CD4-positive, alpha-beta T cell treated with Interleukin-2 at 100 ng/mL for 4 hours (primary cell): Measurements from ENCODE around the gene SLC4A1.

Experiments
- DNase-seq: peaks from one replicate; pipeline ENCODE4 v3.0.0-alpha.2; 2020; ENCODE audit warnings: low spot score

Gene SLC4A1

DNA sequence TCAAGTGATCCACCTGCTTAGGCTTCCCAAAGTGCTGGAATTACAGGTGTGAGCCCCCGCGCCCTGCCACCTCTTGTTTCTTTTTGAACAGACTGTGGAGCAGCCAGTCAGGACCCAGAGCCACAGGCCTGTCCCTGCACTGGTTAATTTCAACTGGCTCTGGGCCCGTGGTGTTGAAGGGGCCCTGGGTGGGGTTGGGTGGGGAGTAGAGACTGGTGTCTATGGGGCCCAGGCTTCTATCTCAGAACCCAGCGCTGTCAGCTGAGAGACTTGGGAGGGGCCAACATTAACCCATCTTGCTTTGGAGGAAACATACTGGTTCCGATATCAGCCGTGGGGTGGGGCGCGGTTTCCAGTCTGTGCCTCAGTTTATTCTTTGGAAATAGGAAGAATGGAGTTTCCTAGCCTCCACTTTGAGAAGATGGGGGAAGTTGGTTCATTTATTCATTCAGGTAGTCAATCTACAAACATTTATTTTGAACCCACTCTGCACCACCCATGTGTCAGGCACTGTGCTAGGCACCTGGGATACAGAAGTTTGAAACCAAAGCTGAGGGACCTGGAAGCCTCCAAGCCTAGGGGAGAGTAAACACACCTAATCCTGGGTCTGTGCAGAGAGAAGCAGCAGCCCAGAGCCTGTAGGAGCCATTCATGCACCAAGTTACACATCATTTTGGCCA, 15.5 kb upstream of the SLC4A1 start:
- DNase-seq = no peak

- DNase-seq = no peak
These were observed 14.3 kb upstream of the SLC4A1 start for GRCh38 chr17:44282264-44282663.

DNA sequence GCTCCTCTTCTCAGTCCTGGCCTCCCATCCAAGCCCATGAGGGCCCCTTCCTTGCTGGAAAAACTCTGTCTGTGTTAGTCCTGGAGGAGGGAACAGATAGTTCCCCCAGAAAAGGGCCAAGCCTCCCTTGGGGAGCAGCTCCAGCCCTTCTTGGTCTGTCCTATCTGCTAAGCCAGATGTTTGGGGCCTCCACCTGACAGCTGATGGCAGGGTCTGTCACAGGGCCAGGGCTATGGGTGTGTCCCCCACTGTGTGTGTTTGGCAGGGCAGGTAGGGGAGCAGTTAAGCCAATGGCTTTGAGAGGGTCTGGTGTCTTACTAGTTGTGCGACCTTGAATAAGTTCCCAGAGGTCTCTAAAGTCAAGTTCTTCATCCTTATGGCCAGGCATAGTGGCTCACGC, 13.6 kb upstream of the SLC4A1 start:
- no peak for DNase-seq

DNA sequence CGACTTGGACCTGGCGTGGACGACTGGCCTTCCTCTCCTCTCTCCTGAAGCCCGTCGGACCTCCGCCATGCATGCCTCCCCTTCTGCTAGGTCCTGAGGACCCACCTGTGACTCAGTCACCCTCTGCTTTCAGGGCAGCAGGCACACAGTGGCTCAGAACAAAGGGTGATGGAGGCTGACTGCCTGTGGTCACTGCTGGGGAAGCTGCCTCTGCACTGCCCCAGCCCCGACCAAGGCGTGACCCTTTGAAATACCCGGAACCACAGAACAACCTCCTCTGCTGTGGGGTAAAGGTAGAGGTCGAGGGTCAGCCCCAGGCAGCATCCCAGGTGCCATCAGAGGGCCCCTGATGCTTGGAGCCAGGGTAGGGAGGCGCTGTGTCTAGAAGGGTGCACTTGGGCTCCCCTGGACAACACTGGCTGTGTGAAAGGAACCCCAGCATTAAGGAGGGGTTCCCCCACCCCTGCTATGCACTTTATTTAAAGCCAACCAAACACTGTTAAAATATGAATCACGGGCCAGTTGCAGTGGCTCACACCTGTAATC, 12.5 kb upstream of the SLC4A1 start:
- no peak for DNase-seq

DNA sequence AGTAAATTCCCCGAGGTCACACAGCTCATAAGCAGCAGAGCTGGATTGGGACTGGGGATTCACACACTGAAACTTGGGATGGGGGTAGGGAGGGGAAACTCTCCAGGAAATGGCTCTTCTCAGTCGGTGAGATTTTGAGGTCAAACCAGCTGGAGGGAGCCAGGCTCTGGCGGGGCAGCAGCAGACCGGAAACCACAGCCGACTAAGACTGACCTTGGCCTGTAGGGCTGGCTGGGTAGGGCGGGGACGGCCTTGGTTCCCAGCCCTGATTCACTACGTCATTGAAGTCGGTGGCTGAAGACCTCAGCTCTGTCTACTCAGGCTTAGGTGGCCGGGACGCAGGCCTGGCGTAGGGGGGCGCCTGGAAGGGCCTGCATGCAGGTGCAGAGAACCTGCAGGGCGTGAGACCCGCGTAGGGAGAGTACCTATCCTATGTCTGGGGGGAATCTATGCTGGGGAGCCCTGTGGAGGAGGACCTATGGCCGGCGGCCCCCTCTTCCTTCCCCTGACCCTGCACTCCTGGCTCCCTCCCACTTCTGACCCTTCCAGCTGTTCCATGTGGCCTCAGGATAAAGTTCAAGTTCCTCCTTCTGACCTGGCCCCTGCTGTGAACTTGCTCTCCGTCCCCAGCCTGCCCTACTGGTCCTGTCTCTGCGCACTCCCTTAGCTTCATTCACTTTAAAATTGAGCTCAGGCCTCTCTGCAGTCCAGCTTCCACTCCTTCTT, 11.9 kb upstream of the SLC4A1 start:
- peak; percentile 8 for DNase-seq

DNA sequence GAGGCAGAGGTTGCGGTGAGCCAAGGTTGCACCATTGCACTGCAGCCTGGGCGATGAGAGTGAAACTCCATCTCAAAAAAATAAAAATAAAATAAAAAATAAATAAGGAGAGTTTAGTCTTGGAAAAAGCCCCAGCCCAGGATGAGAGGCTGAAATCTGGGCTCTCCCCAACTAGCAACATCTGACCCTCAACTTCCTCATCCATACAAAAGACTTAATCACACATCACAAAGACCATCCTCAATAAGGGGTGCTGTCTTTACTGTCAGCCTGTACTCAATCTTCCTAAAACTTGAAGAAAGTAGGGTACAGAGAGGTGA, 11.4 kb upstream of the SLC4A1 start:
- DNase-seq = no peak

GRCh38 chr17:44277976-44278375, 10.0 kb upstream of the SLC4A1 start:
- DNase-seq = no peak

DNA sequence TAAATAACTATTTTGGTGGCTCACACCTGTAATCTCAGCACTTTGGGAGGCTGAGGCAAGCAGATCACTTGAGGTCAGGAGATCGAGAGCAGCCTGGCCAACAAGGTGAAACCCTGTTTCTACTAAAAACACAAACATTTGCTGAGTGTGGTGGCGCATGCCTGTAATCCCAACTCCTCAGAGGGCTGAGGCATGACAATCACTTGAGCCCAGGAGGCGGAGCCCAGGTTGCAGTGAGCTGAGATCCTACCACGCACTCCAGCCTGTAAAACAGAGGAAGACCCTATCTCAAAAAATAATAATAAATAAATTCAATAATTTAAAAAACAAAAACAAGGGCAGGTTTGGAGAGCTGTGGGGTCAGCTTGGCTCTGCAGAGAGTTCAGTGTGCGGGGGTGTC, 5.7 kb upstream of the SLC4A1 start:
- no peak for DNase-seq

DNA sequence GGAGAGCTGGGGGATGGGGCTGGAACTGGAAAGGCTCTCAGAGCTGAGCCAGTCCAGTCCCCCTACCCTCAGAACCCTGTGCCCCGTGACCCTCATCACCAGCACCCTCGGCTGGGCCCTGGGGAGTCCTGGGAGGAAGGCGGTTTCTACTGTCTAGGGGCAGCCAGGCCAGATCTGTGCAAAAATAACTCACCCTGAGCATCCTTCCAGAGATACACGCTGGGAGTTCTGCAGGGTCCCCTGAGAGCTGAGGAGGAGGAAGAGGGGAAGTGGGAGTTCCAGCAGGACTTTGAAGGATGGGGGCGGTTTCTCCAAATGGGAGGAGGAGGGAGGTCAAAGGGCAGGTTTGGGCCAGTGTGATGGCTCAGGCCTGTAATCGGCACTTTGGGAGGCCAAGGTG, 5.0 kb upstream of the SLC4A1 start:
- DNase-seq = no peak

DNA sequence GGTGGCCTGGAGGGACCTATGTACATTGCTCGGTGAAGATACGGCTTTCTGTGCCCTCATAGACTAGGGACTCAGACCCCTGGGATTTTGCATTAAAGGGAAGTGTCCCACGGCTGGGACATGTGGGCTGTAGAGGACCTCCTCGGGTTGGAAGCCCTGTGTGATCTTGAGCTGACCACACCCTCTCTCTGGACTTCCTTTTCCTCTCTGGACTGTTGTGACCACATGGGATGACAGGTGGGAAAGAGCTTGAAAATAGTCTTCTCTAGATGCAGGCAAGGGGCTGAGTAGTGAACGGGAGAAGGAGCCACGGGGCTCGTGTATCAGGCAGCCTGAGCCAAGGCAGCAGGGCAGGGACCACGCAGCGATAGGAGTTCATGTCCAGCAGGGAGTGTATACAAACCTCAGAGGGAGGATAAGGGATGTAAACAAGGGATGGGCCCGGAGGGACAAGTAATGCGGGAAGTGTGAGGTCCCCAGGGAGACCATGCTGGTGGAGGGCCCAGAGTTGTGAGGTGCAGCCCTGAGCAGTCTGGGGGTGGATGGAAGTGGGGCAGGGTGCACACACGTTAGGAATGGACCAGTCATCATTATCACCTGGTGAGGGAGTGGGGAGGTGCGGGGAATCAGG, 4.5 kb upstream of the SLC4A1 start:
- DNase-seq = no peak

DNA sequence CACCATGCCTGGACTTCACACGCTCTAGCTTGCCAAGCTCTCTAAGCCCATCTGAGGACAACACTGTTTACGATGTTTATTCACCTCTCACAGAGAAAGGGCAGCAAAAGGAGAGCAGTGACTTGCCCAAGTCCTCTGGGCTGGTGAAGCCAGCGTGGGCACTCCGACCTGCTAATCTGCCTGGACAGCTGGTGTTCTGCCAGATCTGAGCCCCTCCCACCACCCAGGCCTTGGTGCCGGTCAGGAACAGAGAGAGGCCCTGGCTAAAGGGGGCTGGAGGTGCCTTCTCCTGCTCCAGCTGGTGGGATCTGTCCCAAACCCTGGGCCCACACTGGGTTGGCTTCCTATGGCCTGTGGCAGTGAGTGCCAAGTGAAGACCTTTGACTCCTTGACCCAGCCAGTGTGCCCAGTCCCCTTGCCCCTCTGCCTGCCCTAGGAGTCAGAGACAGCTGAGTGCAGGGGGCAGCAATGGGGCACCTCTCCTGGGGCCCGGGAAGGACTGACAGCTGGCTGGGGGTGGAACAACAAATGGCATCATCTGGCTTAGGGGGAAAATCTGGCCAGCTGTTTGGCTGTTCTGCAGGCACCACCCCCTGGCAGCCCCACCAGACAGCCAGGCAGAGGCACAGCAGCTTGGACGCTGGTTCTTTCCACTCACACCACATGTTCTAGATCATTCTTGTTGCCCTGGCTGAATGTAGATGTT, 1.8 kb upstream of the SLC4A1 start:
- DNase-seq = no peak

GRCh38 chr17:44268709-44269534, 987 bp upstream of the SLC4A1 start:
- no peak for DNase-seq

DNA sequence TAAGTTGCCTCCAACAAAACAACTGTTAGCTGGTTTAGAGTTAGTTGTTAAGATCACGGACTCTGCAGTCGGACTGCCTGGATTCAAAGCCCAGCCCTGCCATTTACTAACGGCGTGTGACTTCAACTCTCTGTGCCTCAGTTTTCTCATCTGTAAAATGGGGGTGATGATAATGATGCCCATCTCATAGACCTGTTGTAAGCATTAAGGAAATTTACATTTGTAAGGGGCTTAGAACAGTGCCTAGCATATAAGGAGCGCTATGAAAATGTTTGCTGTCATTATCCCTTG, 825 bp downstream of the SLC4A1 start:
- no peak for DNase-seq

DNA sequence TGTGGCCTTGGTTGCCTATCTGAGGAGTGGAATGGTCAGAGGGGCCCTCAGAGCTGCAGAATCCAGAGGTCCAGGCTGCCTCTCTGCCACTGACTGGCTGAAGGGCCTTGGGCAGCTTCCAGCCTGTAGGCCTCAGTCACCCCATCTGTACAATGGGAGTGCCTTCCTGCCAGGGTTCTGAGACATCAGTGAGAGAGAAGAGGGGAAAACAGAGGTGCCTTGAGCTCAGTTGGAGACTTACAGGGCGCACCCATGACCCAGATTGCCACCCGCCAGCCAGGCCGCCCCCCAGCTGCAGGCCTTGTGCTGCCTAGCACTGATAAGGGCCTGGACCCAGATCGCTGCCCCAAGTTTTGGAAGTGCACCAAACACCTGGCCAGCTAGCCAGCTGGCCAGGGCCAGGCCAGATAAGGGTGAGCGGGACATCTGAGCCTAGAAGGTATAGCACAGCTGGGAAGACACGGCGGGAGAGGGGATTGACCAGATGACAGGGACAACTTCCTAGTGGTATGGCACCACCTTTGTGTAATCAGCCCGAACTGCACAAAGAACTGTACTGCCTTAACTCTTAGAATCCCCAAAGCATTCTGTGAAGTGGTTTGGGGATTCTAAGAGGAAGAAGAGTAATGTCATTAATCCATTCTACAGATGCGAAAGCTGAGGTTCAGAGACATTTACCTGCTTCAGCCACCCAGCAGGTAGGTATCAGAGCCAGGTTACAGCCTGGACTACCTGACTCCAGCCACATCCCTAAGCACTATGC, 1.4 kb downstream of the SLC4A1 start:
- DNase-seq = no peak

DNA sequence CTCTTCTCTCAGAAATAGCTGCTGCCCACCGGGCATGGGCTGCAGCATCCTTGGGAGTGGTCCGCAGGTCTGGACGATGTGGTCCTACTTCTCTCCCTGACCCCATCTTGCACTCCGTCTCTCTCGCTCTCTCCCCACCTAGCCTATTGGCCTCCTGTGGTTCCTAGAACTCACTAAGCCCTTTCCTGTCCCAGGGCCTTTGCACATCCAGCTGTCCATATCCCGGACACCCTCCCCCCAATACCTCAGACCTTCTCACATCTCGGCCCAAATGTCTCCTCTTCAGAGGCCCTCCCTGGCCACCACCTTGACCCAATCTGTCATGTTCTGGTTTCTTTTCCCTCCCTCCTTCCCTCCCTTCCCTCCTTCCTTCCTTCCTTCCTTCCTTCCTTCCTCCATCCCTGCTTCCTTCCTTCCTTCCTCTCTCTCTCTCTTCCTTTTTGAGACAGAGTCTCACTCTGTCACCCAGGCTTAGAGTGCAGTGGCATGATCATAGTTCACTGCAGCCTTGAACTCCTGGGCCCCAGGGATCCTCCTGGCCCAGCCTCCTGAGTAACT, 4.5 kb downstream of the SLC4A1 start:
- no peak for DNase-seq

DNA sequence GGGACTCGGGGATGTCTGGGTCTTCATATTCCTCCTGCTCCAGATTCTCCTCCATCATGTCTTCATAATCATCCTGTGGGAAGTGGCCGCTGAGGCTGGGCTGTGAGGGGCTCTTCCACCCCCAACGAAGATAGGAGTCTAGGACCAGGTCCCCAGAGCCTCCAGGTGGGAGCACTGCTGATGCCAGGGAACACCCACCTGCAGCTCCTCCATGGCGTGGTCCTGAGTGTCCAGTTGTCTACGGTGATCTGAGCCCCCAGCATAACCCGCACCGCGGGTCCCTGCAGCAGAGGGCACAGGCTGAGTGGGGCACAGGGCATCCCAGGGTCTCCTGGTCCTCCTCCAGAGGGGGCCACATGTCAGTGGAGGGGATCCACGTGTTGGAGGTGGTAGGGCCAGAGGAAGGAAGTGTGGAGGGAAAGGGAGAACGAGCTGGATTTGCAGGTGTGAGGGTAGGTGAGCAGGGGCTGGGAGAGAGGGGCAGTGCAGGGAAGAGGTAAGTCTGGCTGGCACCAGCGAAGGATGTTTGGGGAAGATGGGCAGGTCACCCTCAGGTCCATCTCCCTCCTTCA, 5.2 kb downstream of the SLC4A1 start:
- DNase-seq = no peak

- DNase-seq = no peak
These were observed 7.6 kb downstream of the SLC4A1 start for GRCh38 chr17:44260296-44260695.

GRCh38 chr17:44258811-44259351, 9.1 kb downstream of the SLC4A1 start:
- DNase-seq = no peak

- DNase-seq = no peak
These were observed 9.8 kb downstream of the SLC4A1 start for GRCh38 chr17:44257815-44258760.
